Measurements from ENCODE around the gene NFILZ. TPM values are rescaled to one million over a fixed set of nuclear protein-coding genes. Genes with fewer than 3 reads are reported as not detected.

NFILZ gene
- total RNA-seq, 1 donor from 2014 or later, result not detected

- peaks cover 3% of the 10 kb centered on the region for H3K27me3 Mint-ChIP-seq (ENCODE audit: unreplicated experiment)
- no peak overlapping the region for H3K27ac Mint-ChIP-seq (ENCODE audit: unreplicated experiment)
- TF ChIP-seq CTCF (IDR thresholded peaks at IDR 0.05; ENCODE audit: unreplicated experiment), result no peak
- peaks cover 14% of the 10 kb centered on the region for H3K9me3 Mint-ChIP-seq (ENCODE audit: unreplicated experiment)
- DNase-seq (ENCODE audit: low spot score), result no peak
- no peaks in the 10 kb centered on the region for H3K4me1 Mint-ChIP-seq (ENCODE audit: unreplicated experiment)
- H3K4me3 Mint-ChIP-seq (ENCODE audit: unreplicated experiment), result no peak overlapping the region
- H3K36me3 Mint-ChIP-seq (ENCODE audit: low read depth, unreplicated experiment), result no peaks in the 10 kb centered on the region
Observed at GRCh38 chr19:8638078-8638619, 7.7 kb downstream of the NFILZ start.

GRCh38 chr19:8639821-8640401, 9.5 kb downstream of the NFILZ start:
- no peaks in the 10 kb centered on the region for H3K36me3 Mint-ChIP-seq (ENCODE audit: low read depth, unreplicated experiment)
- no peaks in the 10 kb centered on the region for H3K4me1 Mint-ChIP-seq (ENCODE audit: unreplicated experiment)
- H3K27ac Mint-ChIP-seq (ENCODE audit: unreplicated experiment), result no peak overlapping the region
- H3K9me3 Mint-ChIP-seq (ENCODE audit: unreplicated experiment), result peaks cover 23% of the 10 kb centered on the region
- no peak for DNase-seq (ENCODE audit: low spot score)
- TF ChIP-seq CTCF (IDR thresholded peaks at IDR 0.05; ENCODE audit: unreplicated experiment), result no peak
- H3K27me3 Mint-ChIP-seq (ENCODE audit: unreplicated experiment), result peaks cover 3% of the 10 kb centered on the region
- H3K4me3 Mint-ChIP-seq (ENCODE audit: unreplicated experiment), result no peak overlapping the region

- Mint-ChIP-seq H3K27me3 (ENCODE audit: unreplicated experiment) (peaks cover 5% of the 10 kb centered on the region), H3K4me1 (ENCODE audit: unreplicated experiment) (no peaks in the 10 kb centered on the region), H3K9me3 (ENCODE audit: unreplicated experiment) (peaks cover 19% of the 10 kb centered on the region), H3K27ac (ENCODE audit: unreplicated experiment) (no peak overlapping the region), H3K36me3 (ENCODE audit: low read depth, unreplicated experiment) (no peaks in the 10 kb centered on the region), H3K4me3 (ENCODE audit: unreplicated experiment) (no peak overlapping the region)
- DNase-seq (ENCODE audit: low spot score), result no peak
- TF ChIP-seq CTCF (IDR thresholded peaks at IDR 0.05; ENCODE audit: unreplicated experiment), result no peak
Observed at GRCh38 chr19:8640402-8641004, 10.1 kb downstream of the NFILZ start.

GRCh38 chr19:8641221-8641907, 10.9 kb downstream of the NFILZ start:
- DNase-seq (ENCODE audit: low spot score), result no peak
- H3K4me3 Mint-ChIP-seq (ENCODE audit: unreplicated experiment), result no peak overlapping the region
- no peak overlapping the region for H3K27ac Mint-ChIP-seq (ENCODE audit: unreplicated experiment)
- H3K27me3 Mint-ChIP-seq (ENCODE audit: unreplicated experiment), result peaks cover 5% of the 10 kb centered on the region
- no peaks in the 10 kb centered on the region for H3K4me1 Mint-ChIP-seq (ENCODE audit: unreplicated experiment)
- no peaks in the 10 kb centered on the region for H3K36me3 Mint-ChIP-seq (ENCODE audit: low read depth, unreplicated experiment)
- TF ChIP-seq CTCF (IDR thresholded peaks at IDR 0.05; ENCODE audit: unreplicated experiment), result no peak
- H3K9me3 Mint-ChIP-seq (ENCODE audit: unreplicated experiment), result peaks cover 18% of the 10 kb centered on the region
